Measurements from ENCODE around the gene ANTXRL.
"Not testable (repeated sequence)": the region's sequence is repeated elsewhere in the genome, so short reads cannot be mapped to it uniquely, and the experiment has no call there.

ANTXRL gene

DNA sequence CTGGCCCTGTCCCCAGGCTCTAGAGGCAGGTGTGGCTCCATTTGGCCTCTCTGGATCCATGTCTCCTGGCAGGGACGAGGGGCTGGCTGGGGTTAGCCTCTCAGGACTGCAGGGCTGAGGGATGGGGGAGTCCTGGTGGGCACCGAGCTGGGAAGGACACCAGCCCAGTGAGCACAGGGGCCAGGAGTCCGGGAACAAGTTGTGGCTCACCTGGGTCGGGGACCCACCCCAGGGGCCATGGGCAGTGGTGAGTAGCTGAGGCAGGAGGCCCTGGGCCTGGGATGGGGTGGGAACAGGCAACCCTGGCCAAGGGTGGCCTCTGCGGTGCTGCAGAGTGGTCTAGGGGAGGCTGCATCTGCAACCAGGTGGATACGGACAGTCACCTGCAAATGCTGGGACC, 24.1 kb downstream of the ANTXRL start:
- H3K36me3 ChIP-seq (ENCODE audit: insufficient read depth, low read length) = no peaks in the 10 kb centered on the region

DNA sequence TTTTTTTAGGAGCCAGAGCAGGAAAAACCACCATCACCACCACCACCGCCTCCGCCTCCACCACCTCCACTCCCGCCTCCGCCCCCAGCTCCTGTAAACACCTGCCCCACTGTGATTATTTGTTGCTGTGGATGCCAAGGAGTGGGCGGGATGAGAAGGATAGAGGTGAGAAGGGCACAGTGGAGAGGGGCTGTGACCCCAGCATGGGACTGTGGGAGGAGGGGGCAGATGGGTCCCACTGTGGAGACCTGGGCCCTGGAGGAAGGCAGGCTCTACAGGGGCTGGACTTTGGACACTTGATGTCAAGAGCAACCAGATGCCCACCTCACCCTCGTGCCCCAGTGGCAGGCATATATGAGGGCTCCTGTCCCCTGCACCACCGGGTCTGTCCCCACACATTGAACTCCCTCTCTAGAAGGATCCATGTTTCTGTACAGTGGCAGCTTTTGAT, 24.7 kb downstream of the ANTXRL start:
- Histone ChIP-seq H3K9ac (ENCODE audit: low read length) (no peak overlapping the region), H3K27ac (ENCODE audit: low read depth, low read length) (no peak overlapping the region), H3K36me3 (ENCODE audit: insufficient read depth, low read length) (no peaks in the 10 kb centered on the region), H3K4me3 (ENCODE audit: low read depth in 1 of 2, low read length in 2 of 2) (no peak overlapping the region), H3K4me1 (ENCODE audit: insufficient read depth, low read length) (no peaks in the 10 kb centered on the region), H3K27me3 (ENCODE audit: control insufficient read depth in 1 of 2, insufficient read depth in 2 of 2, low read length in 2 of 2) (no peaks in the 10 kb centered on the region), H3K9me3 (ENCODE audit: low read length) (no peaks in the 10 kb centered on the region)

More for the DNA sequence above, 24.1 kb downstream of the ANTXRL start:
- Histone ChIP-seq H3K4me3 (ENCODE audit: low read depth in 1 of 2, low read length in 2 of 2) (no peak overlapping the region), H3K27me3 (ENCODE audit: control insufficient read depth in 1 of 2, insufficient read depth in 2 of 2, low read length in 2 of 2) (no peaks in the 10 kb centered on the region), H3K9ac (ENCODE audit: low read length) (no peak overlapping the region), H3K4me1 (ENCODE audit: insufficient read depth, low read length) (no peaks in the 10 kb centered on the region), H3K9me3 (ENCODE audit: low read length) (no peaks in the 10 kb centered on the region), H3K27ac (ENCODE audit: low read depth, low read length) (no peak overlapping the region)

DNA sequence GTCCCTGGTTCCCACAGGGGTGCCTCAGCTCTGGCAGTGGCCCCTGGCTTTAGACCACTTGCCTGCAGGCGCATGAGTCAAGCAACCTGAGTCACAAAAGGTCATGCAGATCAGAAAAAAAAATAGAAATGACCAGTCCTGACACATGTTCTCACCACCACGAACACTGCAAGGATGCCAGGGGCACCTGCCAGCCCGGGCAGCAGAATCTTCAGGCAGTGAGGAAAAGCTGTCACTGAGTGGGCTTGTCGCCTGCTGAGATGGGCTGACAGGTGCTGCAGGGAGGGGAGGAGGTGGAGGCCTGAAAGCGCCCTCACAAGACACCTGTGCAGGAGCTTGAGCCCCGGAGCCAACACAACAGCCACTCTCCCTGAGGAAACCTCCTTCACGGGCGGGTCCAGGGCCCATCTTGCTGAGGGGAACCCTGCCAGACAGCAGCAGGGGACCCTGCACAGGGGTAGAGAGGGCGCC, 25.2 kb downstream of the ANTXRL start:
- H3K27me3 ChIP-seq (ENCODE audit: control insufficient read depth in 1 of 2, insufficient read depth in 2 of 2, low read length in 2 of 2); H3K4me1 ChIP-seq (ENCODE audit: insufficient read depth, low read length); H3K9ac ChIP-seq (ENCODE audit: low read length); H3K9me3 ChIP-seq (ENCODE audit: low read length); H3K36me3 ChIP-seq (ENCODE audit: insufficient read depth, low read length); H3K27ac ChIP-seq (ENCODE audit: low read depth, low read length); H3K4me3 ChIP-seq (ENCODE audit: low read depth in 1 of 2, low read length in 2 of 2): not testable (repeated sequence)

DNA sequence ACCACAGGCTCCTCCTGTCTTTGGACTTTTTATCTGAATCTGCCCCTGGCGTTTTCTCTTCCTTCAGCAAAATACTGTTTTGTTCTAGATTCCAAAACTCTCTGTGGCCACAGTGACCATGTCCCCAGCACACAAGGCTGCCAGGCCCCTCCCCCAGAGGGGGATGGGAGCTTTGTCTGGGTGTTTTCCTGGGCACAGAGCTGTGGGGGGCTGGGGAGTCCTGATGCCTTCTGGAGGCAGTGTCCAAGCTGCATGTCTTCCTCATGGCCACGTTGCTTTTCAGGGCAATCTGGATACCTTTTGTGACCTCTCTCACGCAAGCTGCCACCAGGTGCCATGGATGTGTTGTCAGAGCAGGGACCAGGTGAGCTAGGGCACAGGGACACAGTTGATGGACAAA, 26.2 kb downstream of the ANTXRL start:
- no peak overlapping the region for H3K9ac ChIP-seq (ENCODE audit: low read length)
- H3K9me3 ChIP-seq (ENCODE audit: low read length) = no peaks in the 10 kb centered on the region
- H3K27me3 ChIP-seq (ENCODE audit: control insufficient read depth in 1 of 2, insufficient read depth in 2 of 2, low read length in 2 of 2) = no peaks in the 10 kb centered on the region
- H3K27ac ChIP-seq (ENCODE audit: low read depth, low read length) = no peak overlapping the region
- H3K4me1 ChIP-seq (ENCODE audit: insufficient read depth, low read length) = no peaks in the 10 kb centered on the region
- no peaks in the 10 kb centered on the region for H3K36me3 ChIP-seq (ENCODE audit: insufficient read depth, low read length)
- no peak overlapping the region for H3K4me3 ChIP-seq (ENCODE audit: low read depth in 1 of 2, low read length in 2 of 2)

DNA sequence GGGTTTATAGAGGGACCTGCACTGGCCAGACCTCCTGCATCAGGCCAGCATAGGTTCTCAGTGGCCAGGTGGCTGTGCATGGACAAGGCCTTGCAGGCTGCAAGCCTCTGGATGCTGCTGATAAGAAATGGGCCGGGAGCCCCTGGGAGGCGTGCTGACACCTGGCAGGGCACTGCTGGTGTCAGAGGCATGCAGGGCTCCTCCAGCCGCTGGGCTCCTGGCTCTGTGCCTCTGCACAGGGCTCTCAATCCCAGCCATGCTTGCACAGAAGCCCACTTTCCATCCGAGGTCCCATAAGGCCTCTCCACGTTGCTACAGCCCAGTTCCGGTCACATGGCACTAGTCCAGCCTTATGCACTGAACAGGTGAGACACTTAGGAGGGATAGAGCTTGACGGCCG, 27.3 kb downstream of the ANTXRL start:
- no peaks in the 10 kb centered on the region for H3K9me3 ChIP-seq (ENCODE audit: low read length)
- no peak overlapping the region for H3K4me3 ChIP-seq (ENCODE audit: low read depth in 1 of 2, low read length in 2 of 2)
- no peaks in the 10 kb centered on the region for H3K4me1 ChIP-seq (ENCODE audit: insufficient read depth, low read length)
- H3K36me3 ChIP-seq (ENCODE audit: insufficient read depth, low read length) = no peaks in the 10 kb centered on the region
- no peaks in the 10 kb centered on the region for H3K27me3 ChIP-seq (ENCODE audit: control insufficient read depth in 1 of 2, insufficient read depth in 2 of 2, low read length in 2 of 2)
- no peak overlapping the region for H3K27ac ChIP-seq (ENCODE audit: low read depth, low read length)
- H3K9ac ChIP-seq (ENCODE audit: low read length) = no peak overlapping the region

DNA sequence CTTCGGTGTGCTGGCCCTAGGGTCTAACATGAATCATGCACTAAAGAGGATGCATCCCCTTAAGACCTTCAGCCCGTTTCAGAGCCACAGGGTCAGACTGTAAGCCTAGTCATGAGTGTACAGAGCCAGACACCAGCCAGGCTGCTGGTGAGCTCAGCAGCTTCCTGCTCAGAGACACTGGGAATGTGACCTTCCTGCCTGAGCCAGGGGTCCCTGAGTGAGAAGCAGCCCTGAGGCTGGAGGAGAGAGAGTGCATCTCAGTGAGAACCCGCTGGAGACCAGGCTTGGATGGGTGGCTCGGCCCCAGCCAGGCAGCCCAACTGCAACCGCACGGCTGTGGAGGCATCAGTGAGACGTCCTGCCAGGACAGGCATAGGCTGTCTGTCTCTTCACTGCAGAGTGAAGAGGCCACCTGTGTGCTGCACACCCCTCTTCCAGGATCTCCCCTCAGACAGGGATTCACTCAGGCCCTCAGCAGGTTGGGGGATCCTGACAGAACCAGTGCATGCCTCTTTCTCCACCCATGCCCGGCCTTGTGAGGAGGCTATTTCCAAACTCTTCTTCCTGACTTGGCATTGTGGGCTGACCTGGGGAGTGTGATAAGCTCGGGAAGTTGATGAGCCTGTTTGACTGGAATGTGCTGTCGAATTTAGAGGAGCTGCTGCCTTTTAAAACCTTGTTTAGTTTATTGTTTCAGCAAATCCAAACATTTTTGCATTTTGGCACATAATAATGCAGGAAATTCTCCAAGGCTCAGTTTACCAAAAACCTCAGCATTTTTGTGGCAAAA, 28.5 kb downstream of the ANTXRL start:
- not testable (repeated sequence) for H3K4me1 ChIP-seq (ENCODE audit: insufficient read depth, low read length); H3K9me3 ChIP-seq (ENCODE audit: low read length); H3K27ac ChIP-seq (ENCODE audit: low read depth, low read length); H3K27me3 ChIP-seq (ENCODE audit: control insufficient read depth in 1 of 2, insufficient read depth in 2 of 2, low read length in 2 of 2); H3K36me3 ChIP-seq (ENCODE audit: insufficient read depth, low read length); H3K9ac ChIP-seq (ENCODE audit: low read length); H3K4me3 ChIP-seq (ENCODE audit: low read depth in 1 of 2, low read length in 2 of 2)

DNA sequence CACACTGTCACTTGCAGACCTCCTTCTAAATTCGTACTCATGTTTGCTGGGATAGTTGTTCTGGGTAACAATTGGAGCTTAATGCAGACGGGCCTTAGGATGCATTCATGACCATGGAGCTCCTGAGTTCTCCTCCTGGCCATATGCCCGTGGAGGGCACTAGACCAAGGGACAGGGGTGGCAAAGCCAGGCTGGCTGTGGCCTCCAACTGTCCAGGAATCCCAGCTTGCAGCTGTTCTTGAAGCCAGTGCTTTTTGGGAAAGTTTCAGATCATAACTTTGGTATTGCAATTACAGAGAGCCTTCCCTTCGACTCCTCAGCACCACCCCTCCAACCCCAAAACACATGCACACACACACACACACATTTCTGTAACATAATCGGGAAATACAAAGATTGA, 30.6 kb downstream of the ANTXRL start:
- no peaks in the 10 kb centered on the region for H3K36me3 ChIP-seq (ENCODE audit: insufficient read depth, low read length)
- H3K4me1 ChIP-seq (ENCODE audit: insufficient read depth, low read length) = no peaks in the 10 kb centered on the region
- H3K4me3 ChIP-seq (ENCODE audit: low read depth in 1 of 2, low read length in 2 of 2) = no peak overlapping the region

DNA sequence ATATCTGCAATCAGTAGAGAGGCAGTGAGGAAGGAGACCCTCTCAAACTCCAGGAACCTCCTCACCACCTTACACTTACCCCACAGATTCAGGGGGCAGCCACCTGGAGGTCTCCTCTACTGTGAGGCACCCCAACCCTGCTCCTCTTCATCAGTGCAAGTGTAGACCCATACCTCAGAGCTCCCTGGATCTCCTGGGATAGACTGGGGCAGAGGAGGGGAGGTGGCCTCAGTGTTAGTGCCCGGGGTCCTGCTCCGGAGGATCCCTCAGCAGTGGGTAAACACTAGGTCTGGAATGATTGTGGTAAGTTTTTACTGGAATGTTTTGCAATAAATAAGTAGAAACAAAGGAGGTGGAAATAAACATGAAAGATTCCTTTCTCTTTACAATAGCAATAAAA, 31.1 kb downstream of the ANTXRL start:
- H3K27ac ChIP-seq (ENCODE audit: low read depth, low read length) = no peak overlapping the region
- no peak overlapping the region for H3K4me3 ChIP-seq (ENCODE audit: low read depth in 1 of 2, low read length in 2 of 2)
- H3K9me3 ChIP-seq (ENCODE audit: low read length) = no peaks in the 10 kb centered on the region
- H3K4me1 ChIP-seq (ENCODE audit: insufficient read depth, low read length) = no peaks in the 10 kb centered on the region
- H3K27me3 ChIP-seq (ENCODE audit: control insufficient read depth in 1 of 2, insufficient read depth in 2 of 2, low read length in 2 of 2) = no peaks in the 10 kb centered on the region
- H3K36me3 ChIP-seq (ENCODE audit: insufficient read depth, low read length) = no peaks in the 10 kb centered on the region
- no peak overlapping the region for H3K9ac ChIP-seq (ENCODE audit: low read length)

More for the DNA sequence above, 30.6 kb downstream of the ANTXRL start:
- no peak overlapping the region for H3K9ac ChIP-seq (ENCODE audit: low read length)
- H3K27me3 ChIP-seq (ENCODE audit: control insufficient read depth in 1 of 2, insufficient read depth in 2 of 2, low read length in 2 of 2) = no peaks in the 10 kb centered on the region
- no peaks in the 10 kb centered on the region for H3K9me3 ChIP-seq (ENCODE audit: low read length)
- H3K27ac ChIP-seq (ENCODE audit: low read depth, low read length) = no peak overlapping the region

DNA sequence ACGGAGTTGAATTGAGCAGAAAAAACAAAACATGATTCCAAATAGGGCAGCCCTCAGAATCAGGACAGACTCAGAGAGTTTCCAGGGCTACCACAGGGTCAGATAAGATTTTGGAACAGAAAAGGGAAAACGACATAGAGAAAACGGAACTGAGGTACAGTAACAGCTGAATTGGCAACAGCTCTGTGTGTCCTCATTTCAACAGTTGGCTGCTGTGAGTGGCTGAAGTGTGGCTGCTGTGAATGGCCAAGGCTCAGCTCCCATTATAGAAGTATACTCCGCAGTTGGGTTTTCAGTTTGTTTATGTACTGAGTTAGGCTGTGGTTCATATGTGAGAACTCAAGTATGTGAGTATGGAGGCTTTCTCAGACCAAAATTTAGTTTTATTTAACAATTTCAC, 32.0 kb downstream of the ANTXRL start:
- no peaks in the 10 kb centered on the region for H3K4me1 ChIP-seq (ENCODE audit: insufficient read depth, low read length)
- no peak overlapping the region for H3K4me3 ChIP-seq (ENCODE audit: low read depth in 1 of 2, low read length in 2 of 2)
- H3K27ac ChIP-seq (ENCODE audit: low read depth, low read length) = no peak overlapping the region
- H3K27me3 ChIP-seq (ENCODE audit: control insufficient read depth in 1 of 2, insufficient read depth in 2 of 2, low read length in 2 of 2) = no peaks in the 10 kb centered on the region
- no peak overlapping the region for H3K9ac ChIP-seq (ENCODE audit: low read length)
- H3K36me3 ChIP-seq (ENCODE audit: insufficient read depth, low read length) = no peaks in the 10 kb centered on the region
- H3K9me3 ChIP-seq (ENCODE audit: low read length) = no peaks in the 10 kb centered on the region

DNA sequence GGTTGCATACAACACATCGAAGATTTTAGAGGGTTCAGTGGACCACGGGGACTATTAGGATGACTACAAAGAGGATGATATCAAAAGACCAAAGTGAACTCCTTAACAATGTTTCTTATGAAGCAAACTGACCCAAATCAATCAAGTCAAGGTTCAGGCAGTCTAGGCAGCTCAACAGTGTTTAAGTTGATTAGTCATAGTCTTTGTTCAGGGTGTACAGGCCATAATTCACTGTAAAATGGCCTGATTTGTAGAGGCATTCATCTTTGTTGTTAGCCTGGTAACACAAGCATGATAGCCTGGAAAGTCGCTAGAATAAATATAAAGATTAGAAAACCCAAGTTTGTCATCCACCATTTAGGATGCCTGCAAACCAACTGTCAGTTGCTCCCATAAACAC, 32.6 kb downstream of the ANTXRL start:
- Histone ChIP-seq H3K4me1 (ENCODE audit: insufficient read depth, low read length) (no peaks in the 10 kb centered on the region), H3K27me3 (ENCODE audit: control insufficient read depth in 1 of 2, insufficient read depth in 2 of 2, low read length in 2 of 2) (no peaks in the 10 kb centered on the region), H3K9me3 (ENCODE audit: low read length) (no peaks in the 10 kb centered on the region), H3K9ac (ENCODE audit: low read length) (no peak overlapping the region), H3K4me3 (ENCODE audit: low read depth in 1 of 2, low read length in 2 of 2) (no peak overlapping the region), H3K36me3 (ENCODE audit: insufficient read depth, low read length) (no peaks in the 10 kb centered on the region), H3K27ac (ENCODE audit: low read depth, low read length) (no peak overlapping the region)

DNA sequence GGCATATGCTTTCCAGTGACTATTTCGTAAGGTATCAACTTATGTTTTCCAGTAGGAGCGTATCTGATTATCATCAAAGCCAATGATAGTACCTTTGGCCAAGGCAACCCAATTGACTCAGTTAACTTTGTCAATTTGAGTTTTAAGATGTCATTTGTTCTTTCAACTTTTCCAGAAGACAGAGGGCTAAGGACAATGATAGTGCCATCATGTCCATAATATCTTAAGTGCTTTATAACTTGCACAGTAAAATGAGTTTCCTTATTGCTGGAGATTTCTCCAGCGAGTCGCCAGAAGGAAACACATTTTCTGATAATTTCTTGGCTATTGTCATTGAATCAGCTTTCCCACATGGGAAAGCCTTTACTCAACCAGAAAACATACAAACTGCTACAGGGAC, 35.0 kb downstream of the ANTXRL start:
- H3K9ac ChIP-seq (ENCODE audit: low read length) = no peak overlapping the region
- H3K27ac ChIP-seq (ENCODE audit: low read depth, low read length) = no peak overlapping the region
- H3K36me3 ChIP-seq (ENCODE audit: insufficient read depth, low read length) = no peaks in the 10 kb centered on the region
- H3K27me3 ChIP-seq (ENCODE audit: control insufficient read depth in 1 of 2, insufficient read depth in 2 of 2, low read length in 2 of 2) = no peaks in the 10 kb centered on the region
- H3K4me3 ChIP-seq (ENCODE audit: low read depth in 1 of 2, low read length in 2 of 2) = no peak overlapping the region
- H3K9me3 ChIP-seq (ENCODE audit: low read length) = no peaks in the 10 kb centered on the region
- no peaks in the 10 kb centered on the region for H3K4me1 ChIP-seq (ENCODE audit: insufficient read depth, low read length)

DNA sequence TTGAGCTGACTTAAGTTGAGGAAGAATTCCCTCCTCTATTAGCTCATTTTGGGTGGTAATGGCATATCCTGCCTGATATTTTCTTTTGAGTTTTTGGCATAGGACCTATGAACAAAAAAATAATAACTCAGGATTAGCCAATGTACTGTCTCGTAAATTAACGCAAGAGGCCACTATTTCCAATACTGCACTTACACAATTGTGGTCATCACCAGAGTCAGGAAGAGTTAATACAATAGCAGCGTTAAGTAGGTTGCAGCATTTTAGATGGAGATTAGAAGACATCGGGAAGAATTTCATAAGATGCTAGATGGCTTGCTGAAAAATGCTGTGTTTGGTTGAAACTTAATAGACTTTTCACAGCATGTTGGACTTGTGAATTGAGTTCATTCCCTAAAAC, 36.4 kb downstream of the ANTXRL start:
- Histone ChIP-seq H3K27me3 (ENCODE audit: control insufficient read depth in 1 of 2, insufficient read depth in 2 of 2, low read length in 2 of 2) (no peaks in the 10 kb centered on the region), H3K36me3 (ENCODE audit: insufficient read depth, low read length) (no peaks in the 10 kb centered on the region), H3K9me3 (ENCODE audit: low read length) (no peaks in the 10 kb centered on the region), H3K27ac (ENCODE audit: low read depth, low read length) (no peak overlapping the region), H3K4me1 (ENCODE audit: insufficient read depth, low read length) (no peaks in the 10 kb centered on the region), H3K9ac (ENCODE audit: low read length) (no peak overlapping the region), H3K4me3 (ENCODE audit: low read depth in 1 of 2, low read length in 2 of 2) (no peak overlapping the region)
